Fibroblast of skin of right quadriceps (primary cell): ENCODE results near the gene MADD.

ENCODE experiments used
- DNase-seq: peaks from one replicate; pipeline ENCODE4 v3.0.0-alpha.2; 2013

MADD gene

DNA sequence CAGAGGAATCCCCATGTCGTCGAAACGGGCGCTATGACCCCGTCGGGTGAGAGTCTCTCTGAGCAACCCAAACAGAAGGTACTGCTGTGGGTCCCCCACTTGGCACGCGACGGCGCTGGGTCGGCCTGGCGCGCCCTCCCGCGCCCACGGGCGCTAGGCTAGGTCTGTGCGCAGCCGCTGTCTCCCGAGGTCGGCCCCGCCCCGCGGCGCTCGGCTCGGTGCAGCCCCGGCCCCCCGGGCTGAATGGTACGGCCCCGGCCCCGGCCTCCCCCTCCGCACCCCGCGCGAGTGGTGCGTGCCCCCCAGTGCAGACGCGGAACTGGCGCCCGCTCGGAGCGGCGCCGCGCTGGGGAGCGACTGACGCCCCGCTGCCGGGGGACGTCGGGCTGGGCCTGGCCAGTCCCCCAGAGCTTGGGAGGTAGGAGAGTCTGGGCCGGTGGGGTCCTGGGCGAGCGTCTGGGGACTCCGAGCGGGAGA, at the start of gene MADD:
Gene MADD (plus strand): TSS at position 305 of the 477 bp plus-strand sequence.
- peak; percentile 88 for DNase-seq

DNA sequence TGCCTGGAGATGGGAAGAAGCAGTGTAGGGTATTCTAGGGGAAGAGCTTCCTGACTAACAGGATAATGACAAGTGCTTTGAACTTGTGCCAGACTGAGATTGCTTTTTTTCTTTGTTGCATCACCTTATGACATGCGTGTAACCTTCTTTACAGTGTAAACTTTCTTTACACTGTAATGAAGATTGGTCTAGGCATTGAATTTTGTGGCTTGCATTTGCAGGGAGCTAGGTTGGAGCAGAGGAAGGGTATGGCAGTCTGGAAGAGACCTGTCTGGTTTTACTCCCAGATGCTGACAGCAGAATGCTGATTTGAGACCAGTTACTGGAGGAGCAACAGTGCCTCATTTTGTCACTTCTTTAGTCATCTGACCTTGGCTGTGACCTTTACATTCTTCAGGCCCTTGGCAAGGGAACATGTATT, 49.5 kb upstream of the MADD start:
- peak; percentile 57 for DNase-seq

DNA sequence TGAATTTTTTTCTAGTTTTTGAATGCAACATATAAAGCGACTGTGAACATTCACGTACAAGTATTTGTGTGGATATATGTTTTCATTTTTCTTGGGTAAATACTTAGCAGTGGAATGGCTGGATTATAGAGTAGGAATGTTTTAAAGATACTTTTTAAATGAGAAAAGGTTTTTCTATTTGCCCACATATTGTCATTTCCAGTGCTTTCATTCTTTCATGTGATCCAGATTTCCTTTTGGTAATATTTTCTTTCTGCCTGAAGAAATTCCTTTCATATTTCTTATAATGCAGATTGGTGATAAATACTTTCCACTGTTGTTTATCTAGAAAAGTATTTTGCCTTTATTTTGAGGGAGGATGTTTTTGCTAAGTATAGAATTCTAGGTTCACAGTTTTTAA, 47.2 kb upstream of the MADD start:
- DNase-seq, result no peak

DNA sequence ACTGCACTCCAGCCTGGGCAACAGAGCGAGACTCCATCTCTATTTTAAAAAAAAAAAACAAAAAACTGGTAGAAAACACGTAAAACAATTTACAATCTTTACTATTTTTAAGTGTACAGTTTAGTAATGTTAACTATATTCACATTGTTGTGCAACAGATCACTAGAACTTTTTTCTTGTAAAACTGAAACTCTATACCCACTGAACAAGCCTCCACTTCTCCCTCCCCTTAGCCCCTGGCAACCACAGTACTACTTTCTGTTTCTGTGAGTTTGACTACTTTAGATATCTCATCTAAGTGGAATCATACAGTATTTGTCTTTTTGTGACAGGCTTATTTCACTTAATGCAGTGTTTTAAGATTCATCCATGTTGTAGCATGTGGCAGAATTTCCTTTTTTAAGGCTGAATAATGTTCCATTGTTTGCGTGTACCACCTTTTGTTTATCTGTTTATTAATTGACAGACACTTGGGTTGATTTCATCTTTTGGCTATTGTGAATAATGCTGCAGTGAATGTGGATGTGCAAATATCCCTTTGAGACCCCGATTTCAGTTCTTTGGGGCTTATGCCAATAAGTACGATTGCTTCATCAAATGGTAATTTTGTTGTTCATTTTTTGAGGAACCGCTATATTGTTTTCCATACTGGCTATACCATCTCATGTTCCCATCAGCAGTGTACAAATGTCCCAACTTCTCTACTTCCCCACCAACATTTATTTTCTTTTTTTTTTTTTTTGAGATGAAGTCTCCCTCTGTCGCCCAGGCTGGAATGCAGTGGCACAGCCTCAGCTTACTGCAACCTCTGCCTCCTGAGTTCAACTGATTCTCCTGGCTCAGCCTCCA, 44.2 kb upstream of the MADD start:
- DNase-seq, result no peak

DNA sequence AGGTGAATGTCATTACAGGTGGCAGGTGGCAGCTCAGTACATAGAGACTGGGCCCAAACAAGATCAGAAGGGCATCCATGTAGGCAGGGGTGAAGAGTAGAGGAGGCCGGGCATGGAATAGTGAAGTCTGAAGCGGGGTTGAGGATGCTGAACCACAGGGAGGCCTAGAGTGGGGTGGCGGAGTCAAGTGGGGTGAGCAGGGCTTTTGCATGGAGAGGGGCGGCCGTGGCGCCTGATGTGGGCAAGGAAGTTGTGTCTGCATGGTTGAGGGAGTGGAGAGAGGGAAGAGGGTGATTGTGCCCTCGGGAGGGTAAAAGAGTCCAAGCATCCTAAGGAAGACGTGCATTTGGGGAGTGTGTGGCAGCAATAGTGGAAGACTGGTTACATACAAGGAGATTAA, 40.8 kb upstream of the MADD start:
- DNase-seq, result no peak

DNA sequence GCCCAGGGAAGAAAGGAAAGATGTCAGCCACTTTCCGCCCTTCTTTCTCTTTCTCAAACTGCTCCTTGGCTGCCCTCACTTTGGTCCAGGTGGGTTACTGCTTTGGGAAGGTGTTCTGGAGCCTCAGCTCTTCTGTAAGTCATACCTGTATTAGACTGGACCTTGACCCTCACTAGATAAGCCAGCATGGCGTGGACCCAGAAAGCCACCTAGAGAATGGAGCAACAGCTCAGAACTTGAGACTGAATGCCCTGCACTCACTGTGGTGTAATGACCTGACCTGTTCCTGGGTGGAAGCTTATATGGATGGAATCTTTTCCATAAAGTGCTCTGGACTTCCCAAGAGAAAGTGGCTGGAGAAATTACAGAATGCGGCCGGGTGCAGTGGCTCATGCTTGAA, 36.9 kb upstream of the MADD start:
- DNase-seq, result no peak

DNA sequence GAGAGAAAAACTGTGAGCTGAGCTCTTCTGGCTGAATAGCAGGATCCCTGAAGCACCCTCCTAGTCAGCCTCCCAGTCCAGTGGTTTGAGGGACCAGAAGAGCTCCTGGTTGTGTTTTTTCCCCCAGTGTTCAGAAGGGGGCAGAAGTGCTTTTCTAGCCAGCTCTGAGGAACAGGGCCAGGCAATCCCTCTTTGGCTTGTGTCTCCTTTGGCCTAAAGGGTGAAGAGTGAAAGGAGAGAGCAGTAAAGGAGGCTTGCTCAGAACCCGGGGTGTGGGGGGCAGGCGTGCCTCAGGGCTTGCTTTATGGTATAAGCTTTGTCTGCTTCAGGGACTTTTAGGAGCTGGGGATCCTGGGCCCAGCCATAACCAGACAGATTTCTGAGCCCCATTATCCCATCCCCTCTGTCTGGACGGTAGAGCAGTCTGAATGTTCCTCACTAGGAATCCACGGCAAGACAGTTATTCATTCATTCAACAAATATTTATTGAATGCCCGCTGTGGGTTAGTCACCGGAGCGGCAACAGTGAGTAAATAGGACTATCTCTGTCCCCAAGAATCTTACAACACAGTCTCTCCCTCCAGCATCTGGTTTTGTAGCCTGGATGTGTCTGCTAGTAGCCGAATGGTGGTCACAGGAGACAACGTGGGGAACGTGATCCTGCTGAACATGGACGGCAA, 35.8 kb upstream of the MADD start:
- peak; percentile 76 for DNase-seq

DNA sequence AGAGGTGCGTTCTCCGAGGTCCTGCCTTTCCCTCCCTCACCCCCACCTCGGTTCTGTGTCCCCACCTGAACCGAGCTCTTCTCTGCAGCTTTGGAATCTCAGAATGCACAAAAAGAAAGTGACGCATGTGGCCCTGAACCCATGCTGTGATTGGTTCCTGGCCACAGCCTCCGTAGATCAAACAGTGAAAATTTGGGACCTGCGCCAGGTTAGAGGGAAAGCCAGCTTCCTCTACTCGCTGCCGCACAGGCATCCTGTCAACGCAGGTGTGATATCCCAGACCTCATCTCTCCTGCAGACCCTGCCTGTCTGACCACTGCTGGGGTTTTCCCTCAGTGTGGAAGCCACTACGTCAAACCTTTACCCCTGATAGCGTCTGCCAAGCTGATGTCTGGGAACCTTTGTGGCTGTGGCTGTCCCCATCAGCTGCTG, 35.2 kb upstream of the MADD start:
- DNase-seq, result peak; percentile 50

DNA sequence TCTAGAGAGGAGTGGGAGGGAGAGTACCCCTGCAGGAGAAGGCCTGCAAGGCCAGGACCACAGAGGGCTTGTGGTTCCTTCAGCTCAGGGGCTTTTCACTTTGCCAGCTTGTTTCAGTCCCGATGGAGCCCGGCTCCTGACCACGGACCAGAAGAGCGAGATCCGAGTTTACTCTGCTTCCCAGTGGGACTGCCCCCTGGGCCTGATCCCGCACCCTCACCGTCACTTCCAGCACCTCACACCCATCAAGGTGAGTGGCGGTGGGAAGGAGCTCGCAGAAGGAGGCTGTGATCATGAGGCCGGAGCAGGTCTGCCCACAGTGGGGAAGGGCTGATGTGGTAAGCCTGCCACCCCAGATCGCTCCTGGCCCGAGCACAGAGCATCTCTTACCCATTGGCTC, 34.8 kb upstream of the MADD start:
- no peak for DNase-seq

DNA sequence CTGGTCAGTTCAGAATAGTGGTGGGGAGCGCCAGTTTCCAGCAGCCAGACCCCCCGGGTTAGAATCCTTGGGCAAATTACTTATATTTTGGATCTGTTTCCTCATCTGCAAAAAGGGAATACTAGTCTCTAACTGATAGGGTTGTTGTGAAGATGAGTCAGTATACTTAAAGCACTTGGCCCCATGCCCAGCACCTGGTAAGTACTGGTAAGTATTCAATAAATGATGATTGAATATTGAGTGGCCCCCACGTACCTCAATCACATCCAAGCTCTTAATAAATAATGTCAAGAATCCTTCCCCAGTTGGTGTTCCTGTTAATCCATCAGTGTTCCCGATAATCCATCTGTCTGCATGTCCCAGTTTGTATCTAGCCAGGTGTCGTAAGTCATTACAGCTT, 33.5 kb upstream of the MADD start:
- DNase-seq, result peak; percentile 51

DNA sequence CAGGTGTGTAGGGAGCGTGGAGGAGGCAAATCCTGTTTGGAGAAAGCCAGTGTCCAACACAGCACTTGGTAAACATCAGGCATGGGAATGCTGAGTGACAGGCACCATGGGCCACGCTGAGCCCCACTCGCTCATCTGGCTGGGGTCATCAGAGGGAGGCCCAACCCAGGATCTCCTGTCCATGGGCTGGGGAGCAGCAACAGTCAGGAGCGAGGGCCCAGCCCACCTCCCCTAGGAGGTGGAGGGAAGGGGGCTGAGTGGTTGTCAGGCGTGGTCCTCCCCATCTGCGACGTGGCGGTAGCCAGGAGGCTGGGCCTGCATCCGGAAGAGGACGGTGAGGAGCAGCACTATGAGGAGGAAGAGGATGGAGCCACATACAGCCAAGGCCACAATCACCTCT, 30.1 kb upstream of the MADD start:
- DNase-seq, result no peak

DNA sequence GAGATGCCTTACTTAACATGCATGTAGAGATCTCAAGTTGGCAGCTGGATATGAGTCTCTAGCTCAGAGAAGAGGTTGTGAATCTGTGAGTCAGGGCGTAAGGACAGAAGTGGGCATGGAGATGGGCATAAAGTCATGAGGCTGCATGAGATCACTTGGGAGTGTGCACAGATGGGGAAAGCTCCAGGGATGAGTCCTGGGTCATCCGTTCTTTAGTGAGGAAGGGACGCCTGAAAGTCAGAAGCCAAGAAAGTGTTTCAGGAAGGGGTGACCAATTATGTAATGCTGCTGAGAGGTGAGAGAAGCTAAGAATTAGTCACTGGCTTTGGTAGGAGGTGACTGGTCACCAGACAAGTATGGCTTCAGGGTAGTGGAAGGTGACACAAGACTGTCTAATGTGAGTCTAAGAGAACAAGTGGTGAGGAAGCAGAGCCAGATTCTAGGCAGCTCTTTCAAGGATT, 28.1 kb upstream of the MADD start:
- no peak for DNase-seq

DNA sequence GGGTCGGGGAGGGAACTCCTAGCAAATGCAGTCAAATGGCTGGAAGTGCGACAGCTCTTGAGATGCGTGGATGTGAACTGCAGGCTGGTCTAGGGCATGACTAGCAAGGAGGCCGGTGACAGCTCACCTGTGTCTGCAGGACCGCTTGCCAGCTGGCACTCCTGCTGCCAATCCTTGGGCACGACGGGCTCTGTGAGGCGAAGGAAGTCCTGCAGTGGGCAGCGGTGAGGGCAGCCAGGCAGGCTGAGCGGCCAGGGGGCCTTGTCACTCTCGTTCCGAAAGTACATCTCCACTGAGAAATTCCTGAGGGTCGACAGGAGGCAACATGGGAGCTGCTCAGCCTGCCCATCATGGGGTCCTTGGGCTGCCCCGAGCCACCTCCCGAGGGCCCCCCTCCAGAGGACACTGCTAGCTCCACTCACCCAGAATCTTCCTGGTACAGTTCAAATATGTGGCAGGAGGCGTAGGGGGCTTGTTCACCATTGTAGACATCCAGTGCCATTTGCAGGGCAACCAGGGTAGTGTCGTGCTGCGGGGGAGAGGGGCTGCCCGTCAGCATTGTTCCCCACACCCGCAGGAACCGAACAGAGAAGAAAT, 27.2 kb upstream of the MADD start:
- no peak for DNase-seq

DNA sequence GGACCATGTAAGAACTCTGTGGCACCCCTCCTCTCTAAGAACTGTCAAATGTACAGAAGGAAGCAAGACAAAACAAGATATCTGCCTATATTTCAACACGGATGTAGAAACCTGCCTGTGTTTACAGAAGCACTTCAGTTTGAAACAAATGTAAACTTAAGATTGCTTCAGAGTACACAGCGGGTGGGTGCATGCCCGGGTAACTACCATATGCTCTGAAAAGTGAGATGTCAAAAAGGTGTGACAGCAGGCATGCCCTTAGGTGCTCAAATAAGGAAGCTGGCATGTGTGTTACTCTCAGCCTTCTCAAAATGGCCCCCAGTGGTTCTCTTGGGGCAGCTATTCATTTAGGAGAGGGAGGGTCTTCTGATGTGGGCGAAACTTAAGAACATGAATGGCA, 26.5 kb upstream of the MADD start:
- no peak for DNase-seq

DNA sequence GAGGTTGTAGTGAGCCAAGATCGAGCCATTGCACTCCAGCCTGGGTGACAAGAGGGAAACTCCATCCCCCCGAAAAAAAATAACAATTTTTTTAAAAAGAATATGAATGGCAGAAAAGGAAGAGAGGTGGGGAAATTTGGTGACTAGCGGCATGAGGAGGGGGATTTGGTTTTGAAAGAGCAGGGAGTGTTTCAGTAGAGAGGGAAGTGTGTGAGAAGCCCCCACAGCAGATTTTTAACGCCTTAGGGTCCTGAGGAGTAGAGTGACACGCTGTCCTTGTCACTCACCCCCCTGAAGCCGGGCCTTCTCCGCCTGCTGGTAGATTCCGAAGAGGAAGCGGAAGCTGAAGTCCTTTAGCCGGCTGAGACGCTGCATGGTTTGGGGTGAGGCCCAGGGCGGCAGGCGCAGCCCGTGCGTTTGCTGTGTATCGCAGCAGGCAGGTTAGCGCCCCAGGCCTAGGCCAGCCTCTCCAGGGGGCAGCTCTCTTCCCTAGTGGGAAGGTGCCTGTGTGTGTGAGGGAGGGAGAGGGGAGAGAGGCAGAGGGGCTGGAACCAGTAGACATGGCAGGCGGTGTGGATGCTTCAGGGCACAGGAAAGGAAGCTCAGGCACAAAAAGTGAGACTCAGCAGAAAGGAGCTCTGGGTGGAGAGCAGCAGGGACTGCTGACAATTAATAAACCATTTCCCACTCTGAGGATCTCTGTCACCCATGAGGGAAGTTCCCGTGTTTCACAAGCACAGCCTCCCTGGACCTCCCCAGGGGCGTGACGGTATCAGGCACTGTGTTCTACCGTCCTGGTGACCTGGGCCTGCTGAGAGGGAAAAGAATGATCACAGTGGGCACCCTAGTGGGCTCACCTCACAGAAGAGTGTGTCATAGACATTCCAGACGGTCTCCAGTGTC, 25.2 kb upstream of the MADD start:
- no peak for DNase-seq

DNA sequence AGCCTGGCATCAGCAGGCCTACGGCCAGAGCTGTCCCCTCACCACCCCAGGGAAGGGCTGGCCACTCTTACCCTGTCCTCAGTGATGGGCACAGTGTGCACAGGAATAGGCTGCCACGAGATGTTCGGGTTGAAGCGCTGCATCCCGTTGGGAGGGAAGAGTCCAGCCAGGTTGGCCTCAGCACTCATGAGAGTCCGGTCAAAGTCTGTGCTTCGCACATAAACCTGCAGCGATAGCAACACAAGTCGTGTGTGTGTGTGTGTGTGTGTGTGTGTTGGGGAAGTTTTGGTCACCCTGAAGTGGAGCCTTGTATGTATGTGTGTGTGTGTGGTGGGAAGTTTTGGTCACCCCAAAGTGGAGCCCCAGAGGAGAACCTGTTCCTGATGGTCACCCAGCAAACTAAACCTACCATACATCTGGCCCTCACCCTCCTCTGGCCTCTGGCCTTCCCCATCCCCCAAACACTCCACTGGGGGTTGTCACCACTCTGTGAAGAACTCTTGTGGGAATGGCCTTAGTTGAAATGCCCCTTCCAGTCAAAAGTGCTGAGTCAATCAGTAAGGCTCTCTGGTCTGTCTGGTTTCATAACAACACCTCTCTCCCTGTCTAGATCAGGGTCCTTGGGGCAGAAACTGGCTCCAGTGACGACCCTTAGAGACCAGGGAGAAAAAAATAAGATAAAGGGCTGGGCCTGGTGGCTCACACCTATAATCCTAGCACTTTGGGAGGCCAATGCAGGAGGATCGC, 24.1 kb upstream of the MADD start:
- DNase-seq, result no peak

DNA sequence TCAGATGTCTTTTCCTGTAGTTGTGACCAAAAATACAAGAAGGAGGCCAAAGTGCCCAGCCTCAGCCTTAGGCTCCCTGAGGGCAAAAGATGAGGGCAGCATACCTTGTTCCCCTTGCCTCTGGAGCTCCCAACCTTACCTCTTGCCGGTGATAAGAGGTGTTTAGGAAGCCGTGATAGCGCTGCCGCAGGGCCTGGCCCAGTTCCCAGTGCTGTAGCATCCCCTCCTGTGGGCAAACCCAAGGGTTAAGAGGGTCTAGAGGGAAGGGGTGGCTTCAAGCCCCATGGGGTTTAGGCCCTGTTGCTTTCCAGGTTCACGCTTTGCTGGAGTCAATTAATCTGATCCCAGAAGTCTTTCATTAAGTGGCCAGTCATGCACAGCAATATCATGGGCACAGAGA, 22.4 kb upstream of the MADD start:
- DNase-seq, result no peak

DNA sequence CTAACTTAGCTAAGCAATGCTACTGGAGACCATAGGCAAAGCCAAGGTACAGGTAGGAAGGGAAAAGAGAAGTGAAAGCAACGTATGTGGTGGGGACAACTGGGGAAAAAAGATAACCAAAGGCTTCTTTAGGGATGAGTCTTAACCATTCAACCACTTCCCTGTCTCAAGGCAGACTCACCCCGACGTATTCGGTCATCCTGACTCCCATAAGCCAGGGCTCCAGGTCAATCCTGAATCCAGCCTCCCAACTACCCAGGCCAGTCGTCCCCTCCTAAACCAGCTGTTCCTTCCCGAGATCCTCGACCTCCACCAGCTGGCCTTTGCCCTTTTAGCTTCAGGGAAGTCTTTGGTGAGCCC, 21.6 kb upstream of the MADD start:
- no peak for DNase-seq

DNA sequence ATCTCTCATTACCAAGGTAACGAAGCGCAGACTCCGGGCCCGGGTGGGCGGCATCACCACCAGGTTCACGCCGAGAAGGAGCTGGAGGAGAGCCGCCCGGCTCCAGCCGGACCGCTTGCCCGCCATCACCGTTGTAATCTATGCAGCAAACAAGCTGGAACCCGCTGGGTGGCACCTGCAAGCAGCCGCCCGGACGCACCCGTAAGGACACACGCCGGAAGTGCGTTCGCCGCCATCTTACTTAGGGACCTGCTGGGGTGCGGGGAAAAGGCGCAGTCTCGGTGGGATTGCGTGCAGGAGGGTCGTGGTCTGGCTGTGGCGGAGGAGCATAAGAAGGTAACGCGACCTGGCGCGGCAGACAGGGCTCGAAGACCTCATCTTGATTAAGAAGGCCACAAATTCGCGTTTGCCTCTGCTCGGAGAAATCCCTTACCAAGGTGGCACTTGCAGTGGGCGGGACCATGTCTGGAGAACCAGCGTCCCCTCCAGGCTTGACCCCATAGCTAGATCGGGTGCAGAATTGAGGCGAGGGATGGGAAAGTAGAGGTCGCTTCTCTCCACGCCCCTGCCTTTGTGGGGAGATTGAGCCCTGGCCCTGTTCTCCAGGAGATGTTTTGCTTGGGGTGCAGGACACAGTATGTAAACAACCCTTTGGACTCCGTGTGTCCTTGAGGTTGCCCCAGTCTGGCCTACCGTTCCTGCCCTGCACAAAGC, 21.1 kb upstream of the MADD start, which contains the start of gene ACP2:
Gene ACP2 (minus strand): TSS at position 151 of the 714 bp plus-strand sequence. CDS start 25 bp downstream, at position 126.
- DNase-seq, result peak; percentile 87

DNA sequence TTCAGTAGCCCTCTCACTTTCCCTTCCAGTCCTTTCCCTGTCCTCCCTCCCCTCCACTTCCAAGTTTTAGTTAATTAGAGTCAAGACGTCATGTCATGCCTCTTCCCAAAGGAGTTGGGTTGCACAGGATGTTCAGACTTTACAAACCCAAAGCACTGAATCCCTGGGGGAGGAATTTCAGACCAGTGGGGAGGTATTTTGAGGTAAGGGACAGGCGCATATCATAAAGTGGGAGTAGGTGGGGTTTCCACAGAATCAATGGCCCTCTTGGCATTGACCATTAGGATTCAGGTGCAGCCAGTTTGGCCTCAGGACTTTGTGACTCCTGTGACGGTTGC, 20.6 kb upstream of the MADD start:
- no peak for DNase-seq

DNA sequence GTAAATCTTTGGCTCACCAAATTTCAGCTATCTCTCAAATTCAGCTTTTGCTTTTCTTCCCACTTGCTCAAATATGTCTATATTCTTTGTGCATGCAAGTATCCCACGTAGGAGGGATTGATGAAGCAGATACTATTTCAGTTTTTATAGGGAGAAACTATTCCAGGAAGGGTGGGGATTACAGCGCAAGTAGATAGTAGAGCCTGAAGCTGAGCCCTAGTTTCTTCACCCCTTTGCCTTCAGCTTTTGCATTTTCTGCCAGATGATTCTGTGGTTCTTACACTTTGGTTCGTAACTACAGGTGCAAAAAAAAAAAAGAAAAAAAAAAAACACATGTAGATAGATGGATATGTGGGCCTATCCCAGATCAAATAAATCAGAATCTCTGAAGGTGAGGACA, 18.2 kb upstream of the MADD start:
- DNase-seq, result no peak
